D721Med (cell line): ENCODE measurements around the gene MAPK8IP1.
"Not testable (repeated sequence)": the region's sequence is repeated elsewhere in the genome, so short reads cannot be mapped to it uniquely, and the experiment has no call there.

Source experiments
- DNase-seq: peaks from one replicate; pipeline ENCODE4 v3.0.0; 2011; ENCODE audit warnings: low spot score; ENCODE audit not compliant: insufficient read length
- FAIRE-seq: peaks from 2 replicates; lab custom pipeline; 2011; peaks lifted over from hg19 to GRCh38; lab: Jason Lieb, UNC
- CTCF ChIP-seq: IDR thresholded peaks from 2 replicates; pipeline ENCODE4 v1.5.1; 2012; ENCODE audit warnings: mild to moderate bottlenecking, control low read depth; ENCODE audit not compliant: insufficient read depth; ENCODE audit errors: missing control alignments

Gene MAPK8IP1

DNA sequence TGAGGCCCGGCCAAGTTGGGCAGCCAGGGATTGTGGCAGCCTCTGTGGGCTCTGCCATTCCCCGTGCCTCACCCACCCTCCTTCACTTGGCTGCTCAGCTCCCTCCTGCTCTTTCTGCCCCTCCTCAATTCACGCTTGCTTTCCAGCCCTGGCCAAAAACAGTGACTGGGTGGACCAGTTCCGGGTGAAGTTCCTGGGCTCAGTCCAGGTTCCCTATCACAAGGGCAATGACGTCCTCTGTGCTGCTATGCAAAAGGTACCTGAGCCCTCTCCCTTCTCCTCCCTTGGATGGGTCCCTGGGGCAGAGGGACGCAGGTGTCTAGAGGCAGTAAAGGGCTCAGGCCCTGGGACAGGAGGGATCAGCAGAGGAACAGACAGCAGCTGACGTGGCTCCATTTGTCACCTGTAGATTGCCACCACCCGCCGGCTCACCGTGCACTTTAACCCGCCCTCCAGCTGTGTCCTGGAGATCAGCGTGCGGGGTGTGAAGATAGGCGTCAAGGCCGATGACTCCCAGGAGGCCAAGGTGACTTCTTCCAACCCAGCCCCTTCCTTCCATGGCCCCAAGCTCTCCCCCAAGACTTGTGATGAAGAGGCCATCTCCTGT is 19.0 kb downstream of the MAPK8IP1 start:
- no peak for TF ChIP-seq CTCF
- no peak for DNase-seq
- FAIRE-seq, result no peak

DNA sequence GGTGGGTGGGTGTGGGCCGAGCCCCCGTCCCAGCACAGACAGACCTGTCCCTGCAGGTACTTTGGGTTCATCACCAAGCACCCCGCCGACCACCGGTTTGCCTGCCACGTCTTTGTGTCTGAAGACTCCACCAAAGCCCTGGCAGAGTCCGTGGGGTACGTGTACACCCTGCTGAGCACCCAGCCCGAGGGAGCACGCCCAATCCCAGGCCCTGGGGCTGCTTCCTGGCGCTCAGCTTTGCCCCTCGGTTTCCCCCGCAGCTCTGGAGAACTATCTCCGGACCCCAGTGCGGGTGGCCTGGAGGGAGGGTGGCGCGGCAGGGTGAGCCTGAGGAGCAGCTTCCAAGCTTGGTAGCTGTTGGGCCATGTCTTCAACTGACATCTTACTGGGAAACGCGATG is 19.6 kb downstream of the MAPK8IP1 start:
- DNase-seq (no peak), FAIRE-seq (no peak)
- no peak for TF ChIP-seq CTCF

DNA sequence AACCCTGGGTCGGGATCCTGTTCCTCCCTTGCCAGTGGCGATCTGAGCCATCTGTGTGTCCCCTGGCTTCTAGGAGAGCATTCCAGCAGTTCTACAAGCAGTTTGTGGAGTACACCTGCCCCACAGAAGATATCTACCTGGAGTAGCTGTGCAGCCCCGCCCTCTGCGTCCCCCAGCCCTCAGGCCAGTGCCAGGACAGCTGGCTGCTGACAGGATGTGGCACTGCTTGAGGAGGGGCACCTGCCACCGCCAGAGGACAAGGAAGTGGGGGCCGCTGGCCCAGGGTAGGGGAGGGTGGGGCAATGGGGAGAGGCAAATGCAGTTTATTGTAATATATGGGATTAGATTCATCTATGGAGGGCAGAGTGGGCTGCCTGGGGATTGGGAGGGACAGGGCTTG is 20.1 kb downstream of the MAPK8IP1 start:
- not testable (repeated sequence) for FAIRE-seq, DNase-seq

- FAIRE-seq, result no peak
- no peak for TF ChIP-seq CTCF
Measured at GRCh38 chr11:45906096-45906682, 20.7 kb downstream of the MAPK8IP1 start.

GRCh38 chr11:45906965-45907611 is 21.6 kb downstream of the MAPK8IP1 start, which contains the start of gene FREY1:
Gene FREY1 (minus strand): TSS chr11:45907271. CDS start chr11:45907245, 26 bp downstream.
- DNase-seq (no peak), FAIRE-seq (no peak)
- no peak for TF ChIP-seq CTCF

More at GRCh38 chr11:45906096-45906682, 20.7 kb downstream of the MAPK8IP1 start:
- no peak for DNase-seq

DNA sequence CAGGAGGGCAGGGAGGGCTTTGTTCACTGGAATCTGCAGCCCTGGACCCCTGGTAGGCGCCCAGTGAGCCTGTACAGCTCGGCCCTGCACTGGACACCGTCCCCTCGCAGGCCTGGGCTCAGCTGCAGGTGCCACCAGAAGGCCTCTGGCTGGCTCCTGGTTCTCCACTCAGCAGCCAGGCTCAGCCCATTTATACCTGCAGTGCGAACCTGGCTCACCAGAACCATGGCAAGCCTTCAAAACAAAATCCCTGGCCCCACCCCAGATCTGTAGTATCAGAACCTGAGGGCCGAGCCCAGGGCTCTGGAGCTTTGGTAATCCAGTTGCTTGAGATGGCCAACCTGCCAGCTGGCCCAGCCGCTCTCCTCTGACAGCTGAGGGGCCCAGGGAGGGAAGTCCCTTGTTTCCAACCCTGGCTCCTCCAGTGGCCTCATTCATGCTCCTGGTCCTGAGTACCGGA is 22.5 kb downstream of the MAPK8IP1 start:
- no peak for TF ChIP-seq CTCF
- FAIRE-seq, result no peak

DNA sequence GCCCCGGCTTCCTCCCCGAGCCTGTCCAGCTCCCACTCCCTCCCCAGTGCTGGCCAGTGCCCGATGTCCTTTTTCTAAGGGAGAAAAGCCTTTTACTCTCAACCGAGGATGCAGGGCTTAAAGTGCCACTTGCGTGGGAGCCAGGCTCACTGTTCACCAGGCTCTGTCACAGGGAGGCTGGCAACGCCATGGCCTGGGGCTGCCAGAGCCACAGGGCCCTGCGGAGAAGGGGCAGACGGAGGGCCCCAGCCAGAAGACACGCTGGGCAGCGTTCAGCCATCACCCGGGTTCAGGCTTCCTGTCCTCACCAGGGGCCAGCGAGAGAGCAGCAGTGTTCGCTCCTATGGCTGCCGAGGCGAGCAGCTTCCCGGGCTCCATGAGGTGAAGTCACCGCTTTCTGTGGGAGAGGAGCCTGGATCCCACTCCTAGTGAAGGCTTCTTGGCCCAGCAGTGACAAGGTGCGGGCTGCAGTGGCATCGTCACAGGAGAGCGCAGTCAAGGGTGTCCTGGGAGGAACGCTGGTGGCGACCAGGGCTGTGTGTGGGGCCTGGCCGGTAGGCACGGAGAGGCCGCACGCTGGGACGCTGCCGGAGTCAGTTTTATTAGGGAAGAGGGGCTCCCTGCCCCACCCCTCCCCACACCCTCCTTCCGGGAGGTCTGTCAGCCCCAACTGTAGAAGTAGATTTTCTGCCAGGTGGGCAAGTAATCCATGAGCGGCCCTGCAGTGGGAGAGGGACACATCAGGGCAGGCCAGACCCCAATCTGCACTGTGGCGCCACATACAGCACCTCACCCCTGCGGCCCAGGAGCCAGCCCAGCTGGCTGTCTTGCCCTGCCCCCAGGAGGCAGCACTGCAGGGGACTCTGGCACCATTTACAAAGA is 24.4 kb downstream of the MAPK8IP1 start:
- no peak for TF ChIP-seq CTCF

More for the DNA sequence above, 22.5 kb downstream of the MAPK8IP1 start:
- DNase-seq, result no peak

More for the DNA sequence above, 24.4 kb downstream of the MAPK8IP1 start:
- no peak for FAIRE-seq
- no peak for DNase-seq
